AG08396 (cell line): ENCODE measurements around the gene ZNF383.
A peak's percentile ranks its signal among the peaks of the same experiment; 100 is the strongest.
"Not testable (repeated sequence)": the region's sequence is repeated elsewhere in the genome, so short reads cannot be mapped to it uniquely, and the experiment has no call there.

Experiments
- DNase-seq: peaks from one replicate; pipeline ENCODE4 v3.0.0; 2012; ENCODE audit warnings: low spot score, mixed read lengths

ZNF383 gene

DNA sequence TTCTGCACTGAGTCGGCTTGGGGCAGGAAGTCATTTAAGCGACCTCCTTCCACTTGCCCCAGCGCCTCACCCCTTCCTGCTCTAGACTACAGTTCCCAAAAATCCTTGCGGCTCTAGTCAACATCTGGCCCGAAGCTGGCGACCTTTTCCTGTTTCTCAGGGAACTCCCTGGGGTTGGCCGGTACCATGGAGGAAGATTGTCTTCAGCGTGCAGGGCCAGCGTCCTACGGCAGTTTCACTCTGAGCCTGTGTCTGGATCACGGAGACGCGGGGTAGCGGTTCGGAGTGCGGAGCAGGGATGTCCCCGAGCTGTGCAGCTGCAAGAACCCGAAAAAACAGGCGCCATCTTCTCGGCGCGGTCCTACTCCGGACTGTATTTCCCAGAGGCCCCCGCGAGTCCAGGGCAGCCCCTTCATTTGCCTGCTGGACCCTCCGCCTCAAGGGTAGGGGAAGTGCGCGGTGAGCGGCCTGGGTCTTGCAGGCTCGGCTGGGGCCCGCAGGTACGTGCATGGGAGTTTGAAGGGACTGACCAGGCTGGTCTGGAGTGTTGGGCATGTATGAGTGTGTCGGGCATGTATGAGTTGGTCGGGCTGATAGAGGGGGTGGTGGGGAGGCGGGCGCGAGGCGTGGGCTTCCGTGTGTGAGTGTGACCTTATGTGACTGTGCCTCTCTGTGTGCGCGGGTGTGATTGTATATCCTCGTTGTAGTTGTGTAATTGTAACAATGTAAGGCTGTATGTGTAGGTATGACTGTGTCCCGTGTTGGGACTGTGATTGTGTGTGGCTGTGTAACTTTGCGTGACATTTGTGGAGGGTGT, at the start of gene ZNF383:
Gene ZNF383, plus strand, starts transcription at position 440 of the 817 bp plus-strand sequence. CDS start 12,240 bp downstream, outside the sequence.
- DNase-seq = peak; percentile 87

DNA sequence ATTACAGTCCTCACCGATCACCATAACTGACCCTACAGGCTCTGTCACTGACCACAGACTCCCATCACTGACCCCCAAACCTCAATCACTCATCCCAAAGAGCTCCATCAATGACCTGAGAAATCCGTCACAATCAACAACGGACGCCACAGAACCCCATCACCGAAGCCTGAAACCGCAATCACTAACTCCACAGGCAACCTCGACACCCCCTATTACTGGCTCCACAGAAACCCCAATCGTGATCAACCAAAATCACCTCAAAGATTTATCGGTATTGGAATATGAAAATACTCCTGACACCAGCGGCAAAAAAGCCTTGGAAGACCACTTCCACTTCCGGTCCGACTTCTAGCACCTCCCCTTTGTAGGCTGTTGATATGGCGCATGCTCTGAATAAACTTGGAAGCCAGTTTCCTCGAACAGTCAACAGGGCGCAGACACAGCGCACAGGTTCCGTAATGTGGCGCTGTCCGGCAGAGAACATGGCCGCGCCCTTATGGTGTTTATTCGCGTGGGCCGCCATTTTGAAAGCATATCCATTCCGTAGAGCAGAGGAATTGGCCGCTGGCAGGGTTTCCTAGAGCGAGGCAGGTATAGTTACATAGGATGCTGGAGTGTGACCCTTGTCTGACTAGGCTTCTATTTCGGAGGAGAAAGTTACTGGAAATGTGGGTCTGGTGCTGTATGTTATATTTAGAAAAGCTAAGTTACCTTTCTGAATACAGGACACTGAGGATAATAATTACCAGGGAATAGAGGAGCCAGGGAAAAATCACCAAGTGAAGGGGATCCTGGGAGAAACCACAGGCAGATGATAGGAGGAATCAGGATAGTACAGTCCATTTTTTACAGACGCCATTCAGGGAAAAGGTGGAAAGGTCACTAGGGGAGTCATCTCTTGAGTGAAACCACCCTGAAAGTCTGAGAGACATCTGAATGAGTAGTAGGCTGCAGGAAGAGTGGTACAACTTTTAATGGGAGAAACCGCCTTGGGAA, 45.3 kb upstream of the ZNF383 start, which contains the start of gene ZNF585A:
Gene ZNF585A, minus strand, starts transcription at position 328 of the 999 bp plus-strand sequence. CDS start 2,785 bp downstream, outside the sequence.
- DNase-seq = peak; percentile 92

DNA sequence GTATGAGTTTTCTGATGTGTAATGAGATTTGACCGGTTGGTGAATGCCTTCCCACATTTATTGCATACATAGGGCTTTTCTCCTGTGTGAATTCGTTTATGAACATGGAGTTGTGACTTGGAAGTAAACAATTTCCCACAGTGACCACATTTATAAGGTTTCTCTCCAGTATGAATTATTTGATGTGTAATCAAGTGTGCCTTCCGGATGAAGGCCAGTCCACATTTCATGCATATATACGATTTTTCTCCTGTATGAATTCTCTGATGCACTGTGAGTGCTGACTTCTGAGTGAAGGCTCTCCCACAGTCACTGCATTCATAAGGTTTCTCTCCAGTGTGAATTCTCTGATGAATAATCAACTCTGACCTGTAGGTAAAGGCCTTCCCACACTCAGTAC, 31.9 kb upstream of the ZNF383 start:
- not testable (repeated sequence) for DNase-seq

DNA sequence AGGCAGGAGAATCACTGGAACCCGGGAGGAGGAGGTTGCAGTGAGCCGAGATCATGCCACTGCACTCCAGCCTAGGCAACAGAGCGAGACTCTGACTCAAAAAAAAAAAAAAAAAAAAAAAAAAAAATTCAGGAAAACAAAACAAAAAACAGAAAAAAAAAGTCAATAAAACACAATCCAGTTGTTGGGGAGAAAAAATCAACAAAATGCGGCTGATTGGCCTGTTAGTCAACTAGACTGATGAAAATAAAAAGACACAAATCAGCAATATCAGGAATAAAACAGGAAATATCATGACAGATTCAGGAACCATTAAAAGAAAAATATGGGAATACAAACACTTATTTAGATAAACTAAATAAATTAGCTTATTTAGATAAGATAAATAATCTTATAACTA, 22.8 kb upstream of the ZNF383 start:
- not testable (repeated sequence) for DNase-seq

DNA sequence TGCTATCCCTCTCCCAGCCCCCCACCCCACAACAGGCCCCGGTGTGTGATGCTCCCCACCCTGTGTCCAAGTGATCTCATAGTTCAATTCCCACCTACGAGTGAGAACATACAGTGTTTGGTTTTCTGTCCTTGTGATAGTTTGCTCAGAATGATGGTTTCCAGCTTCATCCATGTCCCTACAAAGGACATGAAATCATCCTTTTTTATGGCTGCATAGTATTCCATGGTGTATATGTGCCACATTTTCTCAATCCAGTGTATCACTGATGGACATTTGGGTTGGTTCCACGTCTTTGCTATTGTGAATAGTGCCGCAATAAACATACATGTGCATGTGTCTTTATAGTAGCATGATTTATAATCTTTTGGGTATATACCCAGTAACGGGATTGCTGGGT, 20.9 kb upstream of the ZNF383 start:
- DNase-seq = not testable (repeated sequence)

DNA sequence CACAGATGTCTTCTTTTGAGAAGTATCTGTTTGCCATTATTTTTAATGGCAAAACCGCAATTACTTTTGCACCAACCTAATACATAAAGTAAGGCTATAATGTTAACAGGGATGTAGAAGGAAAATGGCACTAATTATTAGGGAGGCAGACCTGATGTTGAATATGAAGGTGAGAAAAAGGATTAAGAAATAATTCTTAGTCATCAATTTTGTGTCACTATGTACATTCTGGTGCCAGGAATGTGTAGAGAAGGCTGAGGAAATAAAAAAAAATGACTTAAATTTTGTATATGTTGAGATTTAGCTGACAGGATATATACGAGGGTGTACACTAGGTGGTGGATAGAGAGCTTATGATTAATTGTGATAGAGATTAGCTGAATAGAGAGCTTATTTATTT, 20.2 kb upstream of the ZNF383 start:
- no peak for DNase-seq

DNA sequence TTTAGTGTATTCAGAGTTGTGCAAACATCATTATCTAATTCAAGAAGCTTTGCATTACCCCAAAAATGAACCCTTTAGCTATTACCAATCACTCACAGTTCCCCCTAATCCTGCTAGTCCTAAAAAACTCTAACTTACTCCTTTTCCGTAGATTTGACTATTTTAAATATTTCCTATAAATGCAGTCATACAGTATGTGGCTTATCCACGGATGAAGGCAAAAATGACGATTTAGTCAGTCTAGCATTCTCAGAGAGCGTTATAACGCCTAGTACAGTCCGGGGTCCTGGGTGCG, 587 bp upstream of the ZNF383 start:
- no peak for DNase-seq

DNA sequence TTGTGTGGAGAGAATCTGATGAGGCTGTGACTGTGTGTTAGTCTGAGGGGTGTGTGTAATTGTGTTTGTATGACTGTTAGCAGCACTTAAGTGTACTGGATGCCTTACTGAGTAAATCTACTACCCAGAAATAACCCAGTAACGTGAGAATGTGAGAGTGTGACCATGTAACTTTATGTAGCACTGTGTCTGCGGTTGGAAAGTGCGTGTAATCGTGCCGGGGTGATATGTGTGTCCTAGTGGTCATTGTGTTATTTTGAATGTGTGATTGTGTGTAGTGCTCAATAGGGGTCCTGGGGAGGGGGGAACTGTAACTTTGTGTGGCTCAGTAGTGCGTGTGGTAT, 550 bp downstream of the ZNF383 start:
- DNase-seq = no peak

DNA sequence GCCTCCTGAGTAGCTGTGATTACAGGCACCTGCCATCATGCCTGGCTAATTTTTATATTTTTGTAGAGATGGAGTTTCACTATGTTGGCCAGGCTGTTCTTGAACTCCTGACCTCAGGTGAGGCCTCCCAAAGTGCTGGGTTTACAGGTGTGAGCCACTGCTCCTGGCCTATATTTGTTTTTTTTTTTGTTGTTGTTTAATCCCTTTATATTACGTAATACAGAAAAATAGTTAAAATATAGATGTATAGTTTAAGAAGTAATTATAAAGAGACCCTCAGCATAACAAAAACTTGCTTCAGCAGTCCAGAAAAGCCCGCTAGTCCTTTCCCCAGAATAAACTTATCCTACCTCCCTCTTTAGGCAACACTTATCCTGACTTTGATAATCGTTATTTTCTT, 2.4 kb downstream of the ZNF383 start:
- no peak for DNase-seq

DNA sequence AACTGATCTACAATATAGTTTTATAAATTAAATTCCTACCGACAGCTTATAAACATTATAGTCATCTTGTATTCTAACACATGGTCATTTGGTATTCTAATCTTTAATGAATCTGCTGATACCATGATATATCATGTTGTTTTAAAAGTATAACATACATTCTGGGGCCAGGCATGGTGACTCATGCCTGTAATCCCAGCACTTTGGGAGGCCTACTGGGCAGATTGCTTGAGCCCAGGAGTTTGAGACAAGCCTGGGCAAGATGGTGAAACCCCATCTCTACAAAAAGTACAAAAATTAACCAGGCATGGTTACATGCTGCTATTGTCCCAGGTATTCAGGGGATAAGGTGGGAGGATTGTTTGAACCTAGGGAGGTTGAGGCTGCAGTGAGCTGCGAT, 3.1 kb downstream of the ZNF383 start:
- no peak for DNase-seq

DNA sequence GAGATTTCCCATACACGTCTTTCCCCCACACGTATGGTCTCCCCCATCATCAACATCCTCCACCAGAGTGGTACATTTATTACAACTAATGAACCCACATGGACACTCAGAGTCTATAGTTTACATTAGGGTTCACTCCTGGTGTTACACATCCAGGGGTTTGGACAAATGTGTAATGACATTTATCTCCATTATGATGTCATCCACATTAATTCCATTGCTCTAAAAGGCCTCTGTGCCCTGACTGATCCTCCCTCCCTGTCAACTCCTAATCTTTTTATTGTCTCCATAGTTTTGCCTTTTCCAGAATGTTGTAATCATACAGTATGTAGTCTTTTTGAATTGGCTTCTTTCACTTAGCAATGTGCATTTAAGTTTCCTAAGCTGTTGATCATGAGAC, 8.2 kb downstream of the ZNF383 start:
- no peak for DNase-seq

DNA sequence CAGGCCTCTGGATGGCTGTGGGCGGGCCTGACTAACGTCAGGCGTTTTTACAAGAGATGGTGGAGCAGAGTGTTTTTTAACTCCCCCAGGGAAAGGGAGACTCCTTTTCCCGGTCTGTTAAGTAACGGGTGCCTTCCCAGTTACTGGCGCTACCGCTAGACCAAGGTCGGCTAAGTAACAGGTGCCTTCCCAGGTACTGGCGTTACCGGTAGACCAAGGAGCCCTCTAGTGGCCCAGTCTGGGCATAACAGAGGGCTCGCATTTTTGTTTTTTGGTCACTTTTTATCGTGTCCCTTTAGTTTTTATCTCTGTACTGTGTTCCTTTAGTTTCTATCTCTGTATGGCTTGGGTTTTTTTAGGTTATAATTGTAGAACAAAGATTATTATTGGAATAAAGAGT, 10.0 kb downstream of the ZNF383 start:
- no peak for DNase-seq

DNA sequence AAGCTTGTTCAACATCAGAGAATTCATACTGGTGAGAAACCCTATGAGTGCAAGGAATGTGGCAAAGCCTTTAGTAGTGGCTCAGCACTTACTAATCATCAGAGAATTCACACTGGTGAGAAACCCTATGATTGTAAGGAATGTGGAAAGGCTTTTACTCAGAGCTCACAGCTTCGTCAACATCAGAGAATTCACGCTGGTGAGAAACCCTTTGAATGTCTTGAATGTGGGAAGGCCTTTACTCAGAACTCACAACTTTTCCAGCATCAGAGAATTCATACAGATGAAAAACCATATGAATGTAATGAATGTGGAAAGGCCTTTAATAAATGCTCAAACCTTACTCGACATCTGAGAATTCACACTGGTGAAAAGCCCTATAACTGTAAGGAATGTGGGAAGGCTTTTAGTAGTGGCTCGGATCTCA, 25.2 kb downstream of the ZNF383 start:
- no peak for DNase-seq

DNA sequence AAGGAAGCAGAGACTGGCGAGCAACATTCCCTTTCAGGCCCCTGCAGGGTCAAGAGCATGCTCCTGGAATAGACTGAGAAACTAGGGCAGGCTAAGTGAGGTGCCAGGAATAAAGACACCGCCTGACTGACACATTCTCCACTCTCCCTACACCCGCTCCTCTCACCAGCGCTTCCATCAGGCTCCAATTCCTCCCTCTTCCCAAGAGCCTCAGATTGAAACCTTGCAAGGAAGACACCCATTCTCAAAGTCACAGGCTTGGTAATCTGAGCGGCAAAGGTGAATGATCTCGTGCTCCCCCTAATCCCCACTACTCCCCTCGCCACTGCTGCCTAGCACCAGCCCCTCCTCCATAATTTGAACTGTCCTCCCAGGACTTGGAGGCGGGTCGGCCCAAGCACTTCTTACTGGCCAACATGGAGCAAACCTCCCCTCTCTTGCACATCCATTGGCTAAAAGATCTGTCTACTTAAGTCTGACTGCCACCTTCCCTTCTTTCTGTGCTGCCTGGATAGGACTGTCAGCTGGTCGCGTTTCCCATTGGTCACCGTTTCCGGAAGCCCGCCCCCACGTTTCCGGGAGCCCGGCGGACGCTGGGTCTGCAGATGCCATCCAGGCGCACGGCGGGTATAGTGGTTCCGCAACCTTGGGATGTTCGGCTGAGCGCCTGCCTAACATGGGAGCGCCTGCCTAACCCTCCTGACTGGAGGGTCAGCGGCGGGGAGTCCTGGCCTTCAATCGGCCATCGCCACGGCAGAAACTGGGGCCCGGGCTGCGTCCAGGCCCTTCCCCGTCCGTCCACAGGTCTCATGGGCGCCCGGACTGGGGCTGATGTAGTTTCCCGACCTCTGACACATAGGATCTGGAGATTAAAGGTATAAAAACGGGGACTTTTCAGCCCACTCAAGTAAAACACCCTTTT, 33.6 kb downstream of the ZNF383 start:
- DNase-seq = peak; percentile 95

DNA sequence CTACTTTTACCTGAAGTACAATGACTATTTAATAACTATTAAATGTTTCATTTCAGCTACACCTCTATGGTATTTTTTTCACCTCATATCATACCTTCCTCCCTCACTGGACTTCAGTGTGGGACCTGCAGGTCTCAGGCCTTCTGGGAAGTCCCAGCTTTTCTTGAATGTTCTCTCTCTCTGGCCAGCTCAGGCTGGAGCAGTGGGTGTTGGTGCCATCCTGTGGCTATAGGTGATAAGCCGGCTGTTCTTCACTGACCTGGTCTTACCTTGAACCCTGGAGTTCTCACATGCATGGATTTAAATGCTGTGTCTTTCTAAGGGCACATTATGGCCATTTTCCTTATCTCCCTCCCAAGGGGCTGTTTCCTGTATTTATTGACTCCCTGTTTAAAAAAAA, 45.0 kb downstream of the ZNF383 start:
- DNase-seq = not testable (repeated sequence)

DNA sequence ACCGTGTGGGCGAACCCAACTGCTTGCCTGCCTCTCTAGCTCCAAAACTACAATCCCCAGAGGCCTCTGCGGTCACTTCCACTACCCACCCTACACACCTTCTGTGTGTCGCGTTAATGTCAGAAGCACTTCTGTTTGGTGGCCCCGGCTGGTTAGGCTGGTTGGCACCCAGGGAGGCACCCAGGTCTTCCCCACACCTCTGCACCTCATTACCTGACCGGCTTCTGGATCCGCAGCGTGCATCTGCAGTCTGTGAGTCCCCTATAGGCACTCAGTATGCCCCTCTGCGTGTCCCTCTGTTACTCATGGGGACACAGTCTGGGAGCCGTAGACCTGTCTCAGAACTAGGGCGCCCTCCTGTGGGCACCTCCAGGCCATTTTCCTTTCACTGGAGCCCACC, 49.0 kb downstream of the ZNF383 start:
- DNase-seq = not testable (repeated sequence)

DNA sequence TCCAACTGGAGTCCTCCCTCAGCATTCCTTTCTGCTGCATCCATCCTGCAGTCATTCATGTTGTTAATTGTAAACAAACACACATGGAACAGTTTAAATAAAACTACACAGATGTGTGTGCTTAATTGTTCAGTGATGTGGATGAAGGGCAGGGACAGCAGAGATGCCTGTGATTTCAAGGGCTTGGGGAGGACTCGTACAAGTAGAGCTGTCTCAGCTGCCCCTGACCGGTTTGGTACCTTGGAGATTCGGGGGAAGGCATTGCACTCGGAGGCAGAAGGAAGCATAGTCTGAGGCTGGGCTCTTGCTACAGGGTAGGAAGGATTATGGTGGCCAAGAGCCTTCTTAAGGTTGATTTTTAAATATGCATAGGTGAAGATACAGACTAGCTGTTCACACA, 49.7 kb downstream of the ZNF383 start:
- DNase-seq = not testable (repeated sequence)

DNA sequence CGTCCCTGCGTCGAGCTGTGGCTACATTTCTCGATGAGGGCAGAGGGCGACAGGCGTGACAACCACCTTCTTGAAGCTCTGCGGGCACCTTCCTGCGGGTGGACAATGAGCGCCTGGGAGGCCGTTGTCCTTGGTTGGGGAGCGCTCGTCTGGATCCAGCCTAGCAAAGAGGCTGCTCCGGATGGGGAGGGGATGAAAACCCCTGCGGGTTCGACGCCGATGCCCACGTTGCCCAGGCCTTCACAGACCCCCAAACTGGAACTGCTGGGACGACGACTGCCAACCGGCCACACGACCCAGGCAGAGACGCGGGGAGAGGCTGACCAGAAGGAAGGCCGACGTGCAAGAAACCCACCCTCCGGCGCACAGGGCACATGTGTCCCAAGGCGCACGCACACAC, 62.6 kb downstream of the ZNF383 start:
- not testable (repeated sequence) for DNase-seq

DNA sequence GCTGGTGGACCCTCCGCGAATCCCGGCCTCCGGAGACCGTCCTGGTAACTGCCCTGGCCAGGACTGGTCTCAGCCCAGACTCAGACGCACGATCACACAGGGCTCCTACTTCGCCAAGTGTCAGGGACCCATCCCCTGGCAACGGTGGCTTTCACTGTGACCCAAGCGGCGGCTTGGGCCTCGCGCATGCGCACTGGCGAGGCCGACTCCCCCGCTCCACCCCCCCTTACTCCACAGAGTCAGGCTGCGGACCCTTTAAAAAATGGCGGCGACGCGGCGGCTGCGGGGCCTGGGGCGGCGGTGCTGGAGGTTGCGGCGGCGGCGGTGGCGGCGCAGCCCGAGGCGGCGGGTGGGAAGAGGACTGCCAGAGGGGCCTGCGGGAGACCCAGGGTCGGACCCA, 66.0 kb downstream of the ZNF383 start:
- not testable (repeated sequence) for DNase-seq

DNA sequence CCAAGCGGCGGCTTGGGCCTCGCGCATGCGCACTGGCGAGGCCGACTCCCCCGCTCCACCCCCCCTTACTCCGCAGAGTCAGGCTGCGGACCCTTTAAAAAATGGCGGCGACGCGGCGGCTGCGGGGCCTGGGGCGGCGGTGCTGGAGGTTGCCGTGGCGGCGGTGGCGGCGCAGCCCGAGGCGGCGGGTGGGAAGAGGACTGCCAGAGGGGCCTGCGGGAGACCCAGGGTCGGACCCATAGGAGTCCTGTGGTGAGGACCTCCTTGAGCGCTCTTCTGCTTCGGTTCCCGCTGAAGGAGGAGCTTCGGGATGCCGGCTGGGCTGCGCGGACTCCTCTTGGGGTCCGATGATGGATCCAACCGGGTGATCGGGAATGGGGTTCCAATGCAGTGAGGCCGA, 71.2 kb downstream of the ZNF383 start:
- DNase-seq = not testable (repeated sequence)

DNA sequence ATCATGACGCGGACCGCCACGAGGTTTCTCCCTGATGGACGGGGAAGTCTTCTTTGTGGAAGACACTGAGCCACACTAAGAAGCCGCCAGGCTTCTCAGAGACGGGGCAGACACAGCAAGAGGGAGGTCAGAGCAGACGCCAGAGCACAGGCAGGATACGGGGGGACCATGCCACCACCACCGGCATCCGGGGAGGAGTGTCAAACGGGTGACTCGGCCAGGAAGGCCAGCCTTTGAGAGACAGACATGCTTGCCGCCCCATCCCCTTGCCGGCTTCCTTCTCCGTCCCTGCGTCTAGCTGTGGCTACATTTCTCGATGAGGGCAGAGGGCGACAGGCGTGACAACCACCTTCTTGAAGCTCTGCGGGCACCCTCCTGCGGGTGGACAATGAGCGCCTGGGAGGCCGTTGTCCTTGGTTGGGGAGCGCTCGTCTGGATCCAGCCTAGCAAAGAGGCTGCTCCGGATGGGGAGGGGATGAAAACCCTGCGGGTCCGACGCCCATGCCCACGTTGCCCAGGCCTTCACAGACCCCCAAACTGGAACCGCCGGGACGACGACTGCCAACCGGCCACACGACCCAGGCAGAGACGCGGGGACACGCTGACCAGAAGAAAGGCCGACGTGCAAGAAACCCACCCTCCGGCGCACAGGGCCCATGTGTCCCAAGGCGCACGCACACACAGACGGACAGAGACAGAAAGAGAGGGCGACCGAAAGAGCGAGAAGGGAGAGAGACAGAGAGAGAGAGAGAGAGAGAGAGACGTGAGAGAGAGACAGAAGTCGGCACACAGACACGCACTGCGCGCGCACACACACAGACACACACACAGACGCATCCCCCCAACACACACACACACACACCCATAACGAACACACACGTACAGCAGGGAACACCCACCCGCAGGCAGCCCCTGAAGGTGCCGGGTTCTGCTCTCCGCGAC, 75.3 kb downstream of the ZNF383 start:
- not testable (repeated sequence) for DNase-seq
